HepG2 (cell line): ENCODE measurements around the gene TBC1D22A. TPM values are rescaled to one million over a fixed set of nuclear protein-coding genes. Genes with fewer than 3 reads are reported as not detected.

Source experiments
- ATAC-seq: fragments of 200-7000 bp; cut with Tn5 transposase; 3 replicates; pipeline ENCODE4 v1.9.1; 2020; ENCODE audit warnings: mild to moderate bottlenecking, moderate library complexity
- BruUV-seq: library from RNA; stranded (reverse); fragments of 400-500 nt; replicated peaks from 2 replicates; lab custom pipeline; 2021; lab: Mats Ljungman, UMichigan
- CTCF ChIA-PET: fragments of 300-600 bp; formaldehyde crosslinking; extraction: SDS; loops from one replicate; lab custom pipeline; 2021; ENCODE audit warnings: low total read pairs, inconsistent platforms, low intra/inter-chr PET ratio; lab: Yijun Ruan, JAX
- POLR2A ChIA-PET: fragments of 350-600 bp; sonication (Branson Sonifier 250); formaldehyde crosslinking; loops from one replicate; lab custom pipeline; 2020; ENCODE audit warnings: antibody characterized with exemption, inconsistent platforms; lab: Yijun Ruan, JAX
- DNase-seq: peaks from one replicate; pipeline ENCODE4 v3.0.0-alpha.2; 2015; ENCODE audit warnings: low spot score
- FAIRE-seq: peaks from 3 replicates; lab custom pipeline; 2011; peaks lifted over from hg19 to GRCh38; lab: Jason Lieb, UNC
- H2AFZ ChIP-seq: one replicate; pipeline ENCODE4 v1.6.1; 2011; ENCODE audit warnings: low read length, inconsistent platforms
- H3K27ac ChIP-seq: fragments of 300-600 bp; 3 replicates; pipeline ENCODE4 v1.8.0; 2011; ENCODE audit warnings: mixed run types, mild to moderate bottlenecking, mixed read lengths, low read length, inconsistent platforms; ENCODE audit not compliant: insufficient read depth; ENCODE audit errors: extremely low read length
- H3K27me3 ChIP-seq, 2 experiments: fragments of 200-600 bp in 1 of 2; 2 replicates in 1 of 2; 3 replicates in 1 of 2; pipeline versions ENCODE4 v1.6.0 to v1.8.0; 2011; ENCODE audit warnings: low read length in 2 of 2, mild to moderate bottlenecking in 2 of 2, moderate library complexity in 2 of 2, inconsistent platforms in 1 of 2; ENCODE audit not compliant: insufficient read depth in 2 of 2, control insufficient read depth in 1 of 2
- H3K36me3 ChIP-seq, 2 experiments: fragments of 200-600 bp in 1 of 2; replicated peaks in 1 of 2; 2 replicates in 1 of 2; 3 replicates in 1 of 2; pipeline versions ENCODE4 v1.5.1 to v1.8.0; 2011; ENCODE audit warnings: low read length in 2 of 2, inconsistent platforms in 1 of 2; ENCODE audit not compliant: insufficient read depth in 2 of 2, control insufficient read depth in 1 of 2
- H3K4me1 ChIP-seq: 2 replicates; pipeline ENCODE4 v1.5.1; 2012; ENCODE audit warnings: low read length, inconsistent platforms; ENCODE audit not compliant: insufficient read depth
- H3K4me2 ChIP-seq: 2 replicates; pipeline ENCODE4 v1.6.0; 2011; ENCODE audit warnings: low read depth, low read length, inconsistent platforms
- H3K4me3 ChIP-seq, 3 experiments: fragments of 200-600 bp in 1 of 3; sonication (generic), shearing (Covaris generic) in 1 of 3; replicated peaks in 1 of 3; 2 replicates each; pipeline ENCODE4 v1.5.1; 2011 to 2016; ENCODE audit warnings: low read length in 3 of 3, inconsistent platforms in 2 of 3, low read depth in 2 of 3, mild to moderate bottlenecking in 2 of 3, control low read depth in 1 of 3, mixed read lengths in 1 of 3; ENCODE audit not compliant: insufficient read depth in 1 of 3
- H3K79me2 ChIP-seq: one replicate; pipeline ENCODE4 v1.6.1; 2011; ENCODE audit warnings: low read length, inconsistent platforms; ENCODE audit not compliant: insufficient read depth
- H3K9ac ChIP-seq: 2 replicates; pipeline ENCODE4 v1.6.0; 2011; ENCODE audit warnings: mild to moderate bottlenecking, low read depth, low read length, inconsistent platforms; ENCODE audit not compliant: insufficient read depth
- H3K9me3 ChIP-seq: 2 replicates; pipeline ENCODE4 v1.5.1; 2012; ENCODE audit warnings: mild to moderate bottlenecking, low read length
- H4K20me1 ChIP-seq: 2 replicates; pipeline ENCODE4 v1.6.0; 2011; ENCODE audit warnings: inconsistent platforms, mild to moderate bottlenecking, low read length, moderate library complexity; ENCODE audit not compliant: insufficient read depth
- HES4 ChIP-seq: sonication (generic); formaldehyde crosslinking; IDR thresholded peaks from 2 replicates; pipeline ENCODE4 v1.9.0; 2021; ENCODE audit warnings: mild to moderate bottlenecking, missing genetic modification reagents, borderline replicate concordance
- HOXA5 ChIP-seq: sonication (generic); formaldehyde crosslinking; IDR thresholded peaks from 2 replicates; pipeline ENCODE4 v1.4.0; 2020; ENCODE audit warnings: missing genetic modification reagents
- HOXA7 ChIP-seq: sonication (generic); formaldehyde crosslinking; IDR thresholded peaks from 2 replicates; pipeline ENCODE4 v1.8.1; 2022; ENCODE audit warnings: mild to moderate bottlenecking, missing genetic modification reagents, moderate library complexity
- IRF1 ChIP-seq: sonication (generic); formaldehyde crosslinking; IDR thresholded peaks from 2 replicates; pipeline ENCODE4 v1.4.0; 2020; ENCODE audit warnings: low read depth, mild to moderate bottlenecking, missing genetic modification reagents
- MIXL1 ChIP-seq: IDR thresholded peaks from 2 replicates; pipeline ENCODE4 v1.6.1; 2016
- POGK ChIP-seq: sonication (generic); formaldehyde crosslinking; conservative IDR thresholded peaks from 2 replicates; pipeline ENCODE4 v1.8.0; 2022; ENCODE audit warnings: mild to moderate bottlenecking, moderate library complexity, missing genetic modification reagents
- RAD21 ChIP-seq: fragments of 450-650 bp; formaldehyde crosslinking; IDR thresholded peaks from 2 replicates; pipeline ENCODE4 v1.5.0; 2020; ENCODE audit warnings: mild to moderate bottlenecking
- RAD51 ChIP-seq: fragments of 450-650 bp; IDR thresholded peaks from 2 replicates; pipeline ENCODE4 v1.6.1; 2016; ENCODE audit warnings: borderline replicate concordance
- REPIN1 ChIP-seq: sonication (generic); formaldehyde crosslinking; IDR thresholded peaks from 2 replicates; pipeline ENCODE4 v1.8.0; 2022; ENCODE audit warnings: missing genetic modification reagents, low read depth, mild to moderate bottlenecking, borderline replicate concordance
- SP140L ChIP-seq: sonication (generic); formaldehyde crosslinking; IDR thresholded peaks from 2 replicates; pipeline ENCODE4 v1.4.0; 2020; ENCODE audit warnings: missing genetic modification reagents, borderline replicate concordance
- TOE1 ChIP-seq: sonication (generic); formaldehyde crosslinking; IDR thresholded peaks from 2 replicates; pipeline ENCODE4 v1.4.0; 2020; ENCODE audit warnings: mild to moderate bottlenecking, missing genetic modification reagents
- ZBTB1 ChIP-seq: sonication (generic); formaldehyde crosslinking; IDR thresholded peaks from 2 replicates; pipeline ENCODE4 v1.4.0; 2020; ENCODE audit warnings: missing genetic modification reagents, borderline replicate concordance
- ZNF121 ChIP-seq: sonication (generic); formaldehyde crosslinking; IDR thresholded peaks from 2 replicates; pipeline ENCODE4 v1.5.0; 2020; ENCODE audit warnings: mild to moderate bottlenecking, missing genetic modification reagents
- ZNF124 ChIP-seq: sonication (generic); formaldehyde crosslinking; IDR thresholded peaks from 2 replicates; pipeline ENCODE4 v1.4.0; 2020; ENCODE audit warnings: missing genetic modification reagents
- ZNF558 ChIP-seq: sonication (generic); formaldehyde crosslinking; IDR thresholded peaks from 2 replicates; pipeline ENCODE4 v1.9.0; 2022; ENCODE audit warnings: mild to moderate bottlenecking, missing genetic modification reagents, borderline replicate concordance
- ZNF720 ChIP-seq: sonication (generic); formaldehyde crosslinking; IDR thresholded peaks from 2 replicates; pipeline ENCODE4 v1.4.0; 2020; ENCODE audit warnings: missing genetic modification reagents
- ZNF747 ChIP-seq: sonication (generic); formaldehyde crosslinking; IDR thresholded peaks from 2 replicates; pipeline ENCODE4 v1.8.1; 2023; ENCODE audit warnings: missing genetic modification reagents, mild to moderate bottlenecking, borderline replicate concordance
- ZSCAN9 ChIP-seq: IDR thresholded peaks from 2 replicates; pipeline ENCODE4 v1.6.1; 2016; ENCODE audit warnings: borderline replicate concordance
- WGBS: methylation state at CpG from one replicate; pipeline ENCODE4 v1.1.6; 2017; ENCODE audit warnings: low lambda C conversion rate; 5-methylcytosine and 5-hydroxymethylcytosine counted together
- in situ Hi-C: cut with HindIII; loops from 2 replicates; pipeline ENCODE4 v1.10.0; 2017; ENCODE audit warnings: low pct_unique_long_range_greater_than_20kb; ENCODE audit not compliant: extremely low pct_ligation_motif_present
- intact Hi-C: fragments of 100-400 bp; cut with micrococcal nuclease; formaldehyde crosslinking; loops from one replicate; pipeline ENCODE4 v1.10.0; 2022; ENCODE audit not compliant: unreplicated experiment
- polyA plus RNA-seq, 8 experiments: library from polyadenylated mRNA; depleted of rRNA in 3 of 8; stranded (reverse) in 7 of 8; unstranded in 1 of 8; fragments of >200 nt; fragmentation: Illumina TruSeq in 4 of 8; extraction: Trizol in 4 of 8; gene quantifications; 2 replicates each; pipeline versions ENCODE4 v1.2.1 to v1.2.3, GENCODE V29; 2011 to 2016; ENCODE audit warnings: low read depth in 4 of 8, missing spikeins in 1 of 8, mixed read lengths in 1 of 8; ENCODE audit not compliant: insufficient read depth in 1 of 8
- total RNA-seq, 5 experiments: library from RNA; depleted of rRNA; stranded (reverse); fragments of >200 nt; fragmentation: Illumina TruSeq; extraction: Trizol; gene quantifications; 2 replicates each; pipeline ENCODE4 v1.2.3, GENCODE V29; 2016; ENCODE audit warnings: low read depth in 1 of 5

TBC1D22A gene
- total and polyA plus RNA-seq, 2 of the 13 experiments (the other 11 are each of a cell fraction or from before 2014, with no cell fraction given): 17.3 to 18.0 TPM

- 100% methylated on average over 5 of the region's 9 CpGs for WGBS
- DNase-seq (no peak), ATAC-seq (no peak), FAIRE-seq (no peak)
- ChIA-PET CTCF (no interaction called here), POLR2A (interaction anchor here (1.0 kb wide), 1 partner anchor 32 kb away, joined by 4 read pairs; the partner anchor contains the start of gene TBC1D22A)
- Histone ChIP-seq H3K4me1 (peaks cover 22% of the 10 kb centered on the region), H3K4me2 (no peak overlapping the region), H3K27me3 (no peaks in the 10 kb centered on the region), H3K9me3 (no peaks in the 10 kb centered on the region), H3K36me3 (peaks cover 38 to 51% of the 10 kb centered on the region in 2 experiments), H3K4me3 (no peak overlapping the region), H3K79me2 (peaks cover 9% of the 10 kb centered on the region), H4K20me1 (no peaks in the 10 kb centered on the region), H3K9ac (no peak overlapping the region), H2AFZ (no peak overlapping the region), H3K27ac (no peak overlapping the region)
- no peak for TF ChIP-seq SP140L
- TF ChIP-seq HOXA5 (CRISPR knock-in tag): no peak
- TF ChIP-seq ZSCAN9 (CRISPR knock-in tag): no peak
- no peak for TF ChIP-seq ZNF121
- no peak for TF ChIP-seq ZNF558 (CRISPR knock-in tag)
- no peak for TF ChIP-seq TOE1 (CRISPR knock-in tag)
- no peak for TF ChIP-seq ZNF747
- intact Hi-C loops (loop anchor here (5.0 kb wide), 1 partner anchor 142 kb away; no protein-coding TSS in a partner anchor), in situ Hi-C loops (no loop called here)
- BruUV-seq: no TSS peak
These were observed 32.7 kb downstream of the TBC1D22A start for GRCh38 chr22:46795140-46795539.

- DNase-seq: no peak
- Histone ChIP-seq H2AFZ (no peak overlapping the region), H3K79me2 (peaks cover 7% of the 10 kb centered on the region), H4K20me1 (no peaks in the 10 kb centered on the region), H3K27me3 (no peaks in the 10 kb centered on the region), H3K4me2 (no peak overlapping the region), H3K36me3 (peaks cover 40 to 58% of the 10 kb centered on the region in 2 experiments), H3K27ac (no peak overlapping the region), H3K9me3 (no peaks in the 10 kb centered on the region), H3K4me1 (peaks cover 31% of the 10 kb centered on the region), H3K4me3 (no peak overlapping the region), H3K9ac (no peak overlapping the region)
- FAIRE-seq: no peak
- intact Hi-C loops (loop anchor here (5.0 kb wide), 1 partner anchor 141 kb away; no protein-coding TSS in a partner anchor), in situ Hi-C loops (no loop called here)
- ATAC-seq: no peak
- POLR2A ChIA-PET: no interaction called here
- CTCF ChIA-PET: no interaction called here
- 100% methylated on average over 13 of the region's 15 CpGs for WGBS
- BruUV-seq: no TSS peak
- TF ChIP-seq ZNF124 (CRISPR knock-in tag): no peak
- no peak for TF ChIP-seq RAD51
- no peak for TF ChIP-seq HES4
- no peak for TF ChIP-seq HOXA7 (CRISPR knock-in tag)
- TF ChIP-seq ZSCAN9 (CRISPR knock-in tag): no peak
- TF ChIP-seq MIXL1 (CRISPR knock-in tag): no peak
- no peak for TF ChIP-seq REPIN1 (CRISPR knock-in tag)
- TF ChIP-seq ZBTB1 (CRISPR knock-in tag): no peak
- no peak for TF ChIP-seq RAD21
- TF ChIP-seq POGK (CRISPR knock-in tag): no peak
- no peak for TF ChIP-seq IRF1
- TF ChIP-seq ZNF720 (CRISPR knock-in tag): no peak
These were observed 33.6 kb downstream of the TBC1D22A start for GRCh38 chr22:46795845-46796565.
